Retinal pigment epithelial cell (primary cell): ENCODE measurements around the gene HDGF.

Source experiments
- DNase-seq: peaks from one replicate; pipeline ENCODE4 v3.0.0-alpha.2; 2010; ENCODE audit warnings: low read depth
- H3K4me3 ChIP-seq: 2 replicates; pipeline ENCODE4 v1.5.1; 2011; ENCODE audit warnings: mild to moderate bottlenecking, low read length, control low read depth, moderate library complexity
- CTCF ChIP-seq: conservative IDR thresholded peaks from 2 replicates; pipeline ENCODE4 v1.5.1; 2011; ENCODE audit warnings: low read depth, low read length, control low read depth, inconsistent platforms

The HDGF gene

GRCh38 chr1:156745881-156746280 lies 5.6 kb downstream of the HDGF start:
- DNase-seq = no peak
- no peak for TF ChIP-seq CTCF
- no peak overlapping the region for H3K4me3 ChIP-seq

- TF ChIP-seq CTCF = no peak
- no peak overlapping the region for H3K4me3 ChIP-seq
- DNase-seq = no peak
Measured at GRCh38 chr1:156744786-156745419, 6.6 kb downstream of the HDGF start.

GRCh38 chr1:156744344-156744743 lies 7.1 kb downstream of the HDGF start:
- H3K4me3 ChIP-seq = no peak overlapping the region
- no peak for TF ChIP-seq CTCF
- no peak for DNase-seq

GRCh38 chr1:156743367-156744302 lies 7.8 kb downstream of the HDGF start:
- no peak overlapping the region for H3K4me3 ChIP-seq
- DNase-seq = no peak
- no peak for TF ChIP-seq CTCF

GRCh38 chr1:156742801-156743200 lies 8.7 kb downstream of the HDGF start:
- TF ChIP-seq CTCF = no peak
- DNase-seq = no peak
- no peak overlapping the region for H3K4me3 ChIP-seq

GRCh38 chr1:156742017-156742416 lies 9.5 kb downstream of the HDGF start:
- H3K4me3 ChIP-seq = no peak overlapping the region
- no peak for TF ChIP-seq CTCF
- no peak for DNase-seq
